ENCODE results near the gene TMEM132D. TPM values are rescaled to one million over a fixed set of nuclear protein-coding genes. Genes with fewer than 3 reads are reported as not detected.

TMEM132D gene
- total RNA-seq, 1 experiment from 2014 or later, result not detected

DNA sequence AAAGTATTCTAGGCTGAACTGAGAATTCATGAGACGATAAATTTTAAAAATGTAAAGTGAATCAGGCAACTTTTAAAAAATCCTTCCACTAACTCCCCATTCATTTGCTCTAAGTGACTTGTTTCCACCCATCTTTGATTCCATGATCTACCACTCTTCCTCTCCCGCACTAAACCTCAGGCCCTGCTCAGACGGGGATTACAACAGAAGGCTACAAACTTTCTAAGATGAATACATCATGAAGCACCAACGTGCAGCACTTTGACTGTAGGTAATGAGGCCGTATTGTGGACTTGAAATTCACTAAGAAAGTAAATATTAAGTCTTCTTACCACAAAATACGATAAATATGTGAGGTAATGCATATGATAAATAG is 30.0 kb downstream of the TMEM132D start:
- no peak for DNase-seq (ENCODE audit: extremely low read depth, low read depth)

GRCh38 chr12:129873111-129873832 is 30.6 kb downstream of the TMEM132D start:
- DNase-seq (ENCODE audit: extremely low read depth, low read depth), result no peak

GRCh38 chr12:129871991-129872972 is 31.5 kb downstream of the TMEM132D start:
- DNase-seq (ENCODE audit: extremely low read depth, low read depth), result no peak

GRCh38 chr12:129870796-129871195 is 33.0 kb downstream of the TMEM132D start:
- no peak for DNase-seq (ENCODE audit: extremely low read depth, low read depth)

DNA sequence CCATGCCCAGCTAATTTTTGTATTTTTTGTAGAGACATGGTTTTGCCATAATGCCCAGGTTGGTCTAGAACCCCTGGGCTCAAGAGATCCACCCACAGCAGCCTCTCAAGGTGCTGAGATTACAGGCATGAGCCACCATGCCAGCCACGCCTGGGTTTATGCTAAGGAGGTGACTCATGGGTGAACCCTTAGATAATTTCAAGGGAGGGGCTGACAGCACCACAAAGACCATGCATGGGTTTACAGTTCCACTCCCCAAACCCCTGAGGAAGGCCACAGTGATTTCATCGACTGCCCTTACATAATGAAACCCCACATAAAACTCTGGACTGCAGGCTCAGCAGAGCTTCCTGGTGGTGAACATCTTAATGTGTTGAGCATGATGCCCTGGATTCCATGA is 33.7 kb downstream of the TMEM132D start:
- no peak for DNase-seq (ENCODE audit: extremely low read depth, low read depth)

GRCh38 chr12:129868575-129868974 is 35.2 kb downstream of the TMEM132D start:
- DNase-seq (ENCODE audit: extremely low read depth, low read depth), result no peak

DNA sequence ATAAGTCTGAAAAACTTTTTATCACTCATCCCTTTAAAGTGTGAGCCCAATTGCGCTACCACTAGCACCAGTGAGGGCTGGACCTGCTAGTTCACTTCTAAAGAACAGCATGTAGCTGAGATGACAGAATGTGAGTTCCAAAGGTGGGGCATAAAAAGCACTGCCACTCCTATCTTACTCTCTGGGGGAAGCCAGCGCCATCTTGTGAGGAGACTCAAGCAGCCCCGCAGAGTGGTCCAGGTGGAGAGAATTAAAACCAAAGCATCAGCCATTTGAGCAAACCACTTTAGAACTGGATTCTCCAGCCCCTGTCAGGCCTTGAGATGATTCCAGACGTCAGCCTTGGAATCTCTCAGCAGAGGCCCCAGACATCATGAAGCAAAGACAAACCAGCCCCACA is 39.9 kb downstream of the TMEM132D start:
- no peak for DNase-seq (ENCODE audit: extremely low read depth, low read depth)

GRCh38 chr12:129862561-129863175 is 41.2 kb downstream of the TMEM132D start:
- no peak for DNase-seq (ENCODE audit: extremely low read depth, low read depth)

GRCh38 chr12:129861951-129862350 is 41.9 kb downstream of the TMEM132D start:
- DNase-seq (ENCODE audit: extremely low read depth, low read depth), result no peak

- no peak for DNase-seq (ENCODE audit: extremely low read depth, low read depth)
Measured at GRCh38 chr12:129854591-129854990, 49.2 kb downstream of the TMEM132D start.

GRCh38 chr12:129851296-129851695 is 52.5 kb downstream of the TMEM132D start:
- DNase-seq (ENCODE audit: extremely low read depth, low read depth), result no peak

- no peak for DNase-seq (ENCODE audit: extremely low read depth, low read depth)
Measured at GRCh38 chr12:129848876-129849275, 54.9 kb downstream of the TMEM132D start.

DNA sequence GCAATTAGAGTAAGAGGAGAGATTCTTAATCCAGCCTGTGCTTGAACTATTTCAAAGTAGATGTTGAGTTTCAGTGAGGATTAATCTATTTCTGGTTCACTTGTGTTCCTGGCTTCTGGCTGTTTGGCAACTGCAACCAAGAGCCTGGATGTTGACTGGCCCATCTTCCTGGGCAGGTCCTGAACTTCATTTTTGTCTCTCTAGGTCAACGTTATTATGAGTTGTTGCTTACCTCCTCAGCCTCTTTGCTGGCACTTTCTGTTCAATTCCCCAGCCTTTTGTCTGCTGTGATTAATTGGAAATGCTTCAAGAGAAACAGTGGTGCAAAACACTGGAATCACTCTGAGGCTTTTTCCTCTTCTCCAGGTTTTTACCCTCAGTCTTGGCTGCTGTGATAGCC is 56.8 kb downstream of the TMEM132D start:
- no peak for DNase-seq (ENCODE audit: extremely low read depth, low read depth)

DNA sequence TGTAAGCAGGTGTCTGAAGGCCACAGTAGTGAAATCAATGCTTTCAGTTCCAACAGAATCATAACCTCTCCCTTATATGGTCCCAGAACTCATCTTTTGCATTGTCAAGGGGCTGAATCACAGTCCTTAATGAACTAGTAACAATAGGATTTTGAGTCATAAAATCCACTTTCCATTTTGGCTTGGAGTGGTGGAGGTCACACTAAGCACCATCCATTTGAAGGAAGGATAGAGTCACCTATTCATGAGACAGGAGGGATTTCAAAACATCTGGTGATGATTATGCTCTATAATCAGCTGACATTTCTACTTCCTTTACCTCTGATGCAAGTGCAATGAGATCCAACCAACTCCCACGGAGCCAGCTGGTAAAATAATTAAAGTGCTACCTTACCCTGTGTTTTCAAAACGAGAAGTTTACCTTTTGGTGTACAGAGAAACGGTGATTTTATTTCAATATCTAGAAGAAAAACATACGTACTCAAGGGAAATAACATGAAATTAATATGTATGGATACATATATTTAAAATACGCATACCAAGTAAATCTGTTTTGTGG is 59.1 kb downstream of the TMEM132D start:
- no peak for DNase-seq (ENCODE audit: extremely low read depth, low read depth)

GRCh38 chr12:129841251-129841650 is 62.6 kb downstream of the TMEM132D start:
- DNase-seq (ENCODE audit: extremely low read depth, low read depth), result no peak

- no peak for DNase-seq (ENCODE audit: extremely low read depth, low read depth)
Measured at GRCh38 chr12:129840145-129840884, 63.5 kb downstream of the TMEM132D start.

DNA sequence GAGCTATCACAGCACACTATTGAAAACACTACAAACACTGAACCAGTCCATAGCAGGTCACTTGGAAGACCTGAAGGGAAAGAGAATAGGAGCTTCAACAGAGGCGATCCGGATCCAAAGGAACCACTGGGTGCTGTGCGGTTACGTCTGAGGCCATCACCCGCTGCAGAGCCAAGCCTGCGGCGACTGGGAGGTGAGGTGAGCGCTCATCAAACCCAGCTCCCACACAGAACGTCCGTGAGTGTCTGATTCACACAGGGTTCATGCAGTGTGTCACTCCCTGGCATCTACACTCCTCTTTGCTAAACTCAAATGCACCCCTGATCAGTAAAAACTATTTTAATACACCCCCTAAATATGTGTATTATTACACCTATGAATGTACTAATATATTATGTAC is 64.1 kb downstream of the TMEM132D start:
- no peak for DNase-seq (ENCODE audit: extremely low read depth, low read depth)

- no peak for DNase-seq (ENCODE audit: extremely low read depth, low read depth)
Measured at GRCh38 chr12:129831294-129831693, 72.5 kb downstream of the TMEM132D start.

GRCh38 chr12:129830796-129831195 is 73.0 kb downstream of the TMEM132D start:
- no peak for DNase-seq (ENCODE audit: extremely low read depth, low read depth)

DNA sequence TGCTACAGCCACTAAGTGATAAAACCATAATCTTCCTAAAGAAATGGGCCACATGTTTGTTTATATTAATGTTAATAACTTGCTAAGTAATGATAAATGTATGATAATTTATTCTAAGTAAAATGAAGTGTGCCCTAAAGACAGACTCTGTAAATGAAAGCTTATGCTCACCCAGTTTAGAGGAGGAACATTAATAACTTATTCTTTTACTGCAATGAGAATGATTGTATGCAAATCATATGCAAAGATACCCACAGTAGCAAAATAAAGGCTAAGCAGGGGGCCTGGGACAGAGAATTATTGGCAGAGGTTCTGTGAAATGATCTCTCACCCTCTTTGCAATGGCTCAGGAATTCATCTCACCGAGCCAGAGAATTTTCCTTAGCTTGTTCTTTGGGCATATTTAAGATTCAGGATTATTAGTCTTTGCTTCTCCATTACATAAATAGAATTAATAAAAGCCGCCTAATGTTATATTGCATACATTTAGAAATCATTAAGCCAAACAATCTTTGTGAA is 75.9 kb downstream of the TMEM132D start:
- no peak for DNase-seq (ENCODE audit: extremely low read depth, low read depth)

All from NCI-H460 (cell line).